Ishikawa (cell line): ENCODE results near the gene CFAP92.

Experiments
- CEBPB ChIP-seq: IDR thresholded peaks from 2 replicates; pipeline ENCODE4 v1.6.1; 2012
- EGR1 ChIP-seq: IDR thresholded peaks from 2 replicates; pipeline ENCODE4 v1.6.1; 2012
- FOXM1 ChIP-seq: IDR thresholded peaks from 2 replicates; pipeline ENCODE4 v1.6.1; 2012; ENCODE audit warnings: low read depth, borderline replicate concordance
- NFIC ChIP-seq: IDR thresholded peaks from 2 replicates; pipeline ENCODE4 v1.6.1; 2012
- TAF1 ChIP-seq: IDR thresholded peaks from 2 replicates; pipeline ENCODE4 v1.6.1; 2012; ENCODE audit warnings: low read depth, mild to moderate bottlenecking
- YY1 ChIP-seq: IDR thresholded peaks from 2 replicates; pipeline ENCODE4 v1.6.1; 2012; ENCODE audit warnings: low read depth
- TF ChIP-seq, protein P1 (sequence below): IDR thresholded peaks from 2 replicates; pipeline ENCODE4 v1.6.1; 2012
- TF ChIP-seq, protein P2 (sequence below): IDR thresholded peaks from 2 replicates; pipeline ENCODE4 v1.6.1; 2012
- TF ChIP-seq, protein P3 (sequence below): IDR thresholded peaks from 2 replicates; pipeline ENCODE4 v1.6.1; 2012; ENCODE audit warnings: low read depth, mild to moderate bottlenecking

DNA sequence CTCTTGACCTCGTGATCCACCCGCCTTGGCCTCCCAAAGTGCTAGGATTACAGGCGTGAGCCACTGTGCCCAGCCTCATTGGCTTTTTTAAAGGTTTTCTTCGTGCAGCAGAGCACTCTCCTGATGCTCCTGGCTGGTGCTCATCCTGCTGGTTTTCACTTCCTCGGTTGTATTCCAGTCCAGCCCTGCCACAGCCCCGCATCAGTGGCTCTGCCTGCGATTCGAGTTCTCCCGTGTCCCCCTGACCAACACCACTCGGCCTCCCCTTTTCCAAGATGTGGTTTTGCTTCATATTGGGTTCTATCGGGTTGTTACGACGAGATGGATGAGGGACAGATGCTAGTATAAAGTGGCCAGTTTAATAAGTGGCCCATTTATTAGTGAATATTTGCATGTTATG lies 35.0 kb upstream of the CFAP92 start:
- TF ChIP-seq, protein P1, sequence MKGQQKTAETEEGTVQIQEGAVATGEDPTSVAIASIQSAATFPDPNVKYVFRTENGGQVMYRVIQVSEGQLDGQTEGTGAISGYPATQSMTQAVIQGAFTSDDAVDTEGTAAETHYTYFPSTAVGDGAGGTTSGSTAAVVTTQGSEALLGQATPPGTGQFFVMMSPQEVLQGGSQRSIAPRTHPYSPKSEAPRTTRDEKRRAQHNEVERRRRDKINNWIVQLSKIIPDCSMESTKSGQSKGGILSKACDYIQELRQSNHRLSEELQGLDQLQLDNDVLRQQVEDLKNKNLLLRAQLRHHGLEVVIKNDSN, result no peak
- no peak for TF ChIP-seq YY1
- no peak for TF ChIP-seq FOXM1
- no peak for TF ChIP-seq TAF1
- TF ChIP-seq, protein P2, sequence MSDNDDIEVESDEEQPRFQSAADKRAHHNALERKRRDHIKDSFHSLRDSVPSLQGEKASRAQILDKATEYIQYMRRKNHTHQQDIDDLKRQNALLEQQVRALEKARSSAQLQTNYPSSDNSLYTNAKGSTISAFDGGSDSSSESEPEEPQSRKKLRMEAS, result no peak
- TF ChIP-seq, protein P3, sequence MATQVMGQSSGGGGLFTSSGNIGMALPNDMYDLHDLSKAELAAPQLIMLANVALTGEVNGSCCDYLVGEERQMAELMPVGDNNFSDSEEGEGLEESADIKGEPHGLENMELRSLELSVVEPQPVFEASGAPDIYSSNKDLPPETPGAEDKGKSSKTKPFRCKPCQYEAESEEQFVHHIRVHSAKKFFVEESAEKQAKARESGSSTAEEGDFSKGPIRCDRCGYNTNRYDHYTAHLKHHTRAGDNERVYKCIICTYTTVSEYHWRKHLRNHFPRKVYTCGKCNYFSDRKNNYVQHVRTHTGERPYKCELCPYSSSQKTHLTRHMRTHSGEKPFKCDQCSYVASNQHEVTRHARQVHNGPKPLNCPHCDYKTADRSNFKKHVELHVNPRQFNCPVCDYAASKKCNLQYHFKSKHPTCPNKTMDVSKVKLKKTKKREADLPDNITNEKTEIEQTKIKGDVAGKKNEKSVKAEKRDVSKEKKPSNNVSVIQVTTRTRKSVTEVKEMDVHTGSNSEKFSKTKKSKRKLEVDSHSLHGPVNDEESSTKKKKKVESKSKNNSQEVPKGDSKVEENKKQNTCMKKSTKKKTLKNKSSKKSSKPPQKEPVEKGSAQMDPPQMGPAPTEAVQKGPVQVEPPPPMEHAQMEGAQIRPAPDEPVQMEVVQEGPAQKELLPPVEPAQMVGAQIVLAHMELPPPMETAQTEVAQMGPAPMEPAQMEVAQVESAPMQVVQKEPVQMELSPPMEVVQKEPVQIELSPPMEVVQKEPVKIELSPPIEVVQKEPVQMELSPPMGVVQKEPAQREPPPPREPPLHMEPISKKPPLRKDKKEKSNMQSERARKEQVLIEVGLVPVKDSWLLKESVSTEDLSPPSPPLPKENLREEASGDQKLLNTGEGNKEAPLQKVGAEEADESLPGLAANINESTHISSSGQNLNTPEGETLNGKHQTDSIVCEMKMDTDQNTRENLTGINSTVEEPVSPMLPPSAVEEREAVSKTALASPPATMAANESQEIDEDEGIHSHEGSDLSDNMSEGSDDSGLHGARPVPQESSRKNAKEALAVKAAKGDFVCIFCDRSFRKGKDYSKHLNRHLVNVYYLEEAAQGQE, result no peak
- TF ChIP-seq NFIC, result no peak
- no peak for TF ChIP-seq CEBPB
- no peak for TF ChIP-seq EGR1
